ENCODE results near the gene ATG5.
"Not testable (repeated sequence)": the region's sequence is repeated elsewhere in the genome, so short reads cannot be mapped to it uniquely, and the experiment has no call there.

Gene ATG5

GRCh38 chr6:106309766-106310373 lies 15.7 kb downstream of the ATG5 start:
- DNase-seq: no peak

GRCh38 chr6:106308985-106309384 lies 16.6 kb downstream of the ATG5 start:
- no peak for DNase-seq

GRCh38 chr6:106305740-106306139 lies 19.8 kb downstream of the ATG5 start:
- no peak for DNase-seq

DNA sequence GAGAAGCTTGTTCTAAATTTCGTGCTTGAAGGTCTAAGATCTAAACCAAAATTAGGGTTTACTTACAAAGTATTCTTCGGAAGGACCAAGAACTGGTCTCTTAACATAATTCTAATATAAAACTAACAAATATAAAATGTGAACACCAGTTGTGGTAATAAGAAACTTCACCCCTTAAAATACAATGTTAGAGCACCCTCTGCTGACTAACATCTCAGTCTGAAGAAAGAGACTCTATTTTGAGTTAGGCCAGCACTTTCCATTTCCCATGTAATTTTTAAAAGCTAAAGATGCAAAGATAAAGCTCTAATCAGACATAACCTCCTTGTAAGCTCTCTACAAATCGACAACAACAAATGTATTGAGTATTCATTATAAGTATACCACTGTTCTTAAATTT lies 24.6 kb downstream of the ATG5 start:
- DNase-seq: peak in 1 of 5 donors; percentile 39

DNA sequence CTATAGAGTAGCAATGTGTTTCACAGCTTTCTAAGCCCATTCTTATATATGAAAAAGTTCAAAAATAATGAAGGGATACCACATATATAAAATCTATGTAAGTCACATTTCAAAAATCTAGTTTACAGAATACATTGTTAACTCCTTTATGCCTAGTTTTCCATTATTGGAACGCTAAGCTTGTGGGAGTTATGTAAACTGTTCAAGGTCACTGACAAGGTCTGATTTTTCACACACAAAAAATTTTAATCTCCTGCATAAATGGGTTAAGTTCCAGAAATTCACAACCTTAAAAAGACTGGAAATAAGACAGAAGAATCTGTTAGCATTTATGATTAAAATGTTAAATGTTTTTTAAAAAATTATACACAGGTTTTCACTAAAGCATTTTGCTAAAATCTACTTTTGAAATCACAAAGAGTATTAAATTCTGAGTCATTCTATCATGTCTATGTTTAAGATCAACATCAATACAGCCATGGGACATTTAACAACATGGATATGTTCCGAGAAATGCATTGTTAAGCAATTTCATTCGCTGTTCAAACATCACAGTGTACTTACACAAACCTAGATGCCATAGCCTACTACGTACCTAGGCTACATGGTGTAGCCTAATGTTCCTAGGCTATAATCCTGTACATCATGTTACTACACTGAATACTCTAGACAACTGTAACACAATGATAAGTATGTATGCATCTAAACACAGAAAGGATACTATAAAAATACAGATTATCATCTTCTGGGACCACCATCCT lies 25.4 kb downstream of the ATG5 start:
- no peak for DNase-seq

- no peak for DNase-seq
Measured at GRCh38 chr6:106293116-106293515, 32.4 kb downstream of the ATG5 start.

DNA sequence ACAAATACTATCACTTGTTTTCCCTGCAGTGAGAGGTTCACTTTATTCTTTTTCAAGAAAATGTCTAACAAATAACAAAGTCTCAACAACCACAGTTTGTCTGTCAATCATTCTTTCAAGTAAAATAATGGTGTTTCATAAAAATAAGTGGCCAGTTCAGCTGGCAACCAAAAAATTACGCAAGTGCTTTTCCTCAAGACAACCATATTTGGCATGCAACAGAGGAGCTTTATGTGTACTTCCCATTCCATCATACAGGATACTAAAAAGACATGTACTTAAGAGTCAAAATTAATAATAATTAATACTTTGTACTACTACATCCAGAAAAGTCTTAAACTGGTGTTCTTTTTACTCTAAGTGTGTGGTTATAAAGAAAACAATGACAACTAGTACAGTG lies 34.6 kb downstream of the ATG5 start:
- DNase-seq: no peak

DNA sequence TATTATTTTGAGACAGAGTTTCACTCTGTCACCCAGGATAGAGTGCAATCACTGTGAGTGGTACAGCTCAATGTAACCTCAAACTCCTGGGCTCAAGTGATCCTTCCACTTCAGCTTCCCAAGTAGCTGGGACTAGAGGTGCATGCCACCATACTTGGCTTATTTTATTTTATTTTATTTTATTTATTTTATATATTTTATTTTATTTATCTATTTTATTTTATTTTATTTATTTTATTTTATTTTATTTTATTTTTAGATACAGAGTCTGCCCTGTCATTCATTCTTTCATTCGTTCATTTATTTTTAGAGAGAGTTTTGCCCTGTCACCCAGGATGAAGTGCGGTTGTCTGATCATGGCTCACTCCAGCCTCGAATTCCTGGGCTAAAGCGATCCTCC lies 35.5 kb downstream of the ATG5 start:
- no peak for DNase-seq

GRCh38 chr6:106287215-106287614 lies 38.3 kb downstream of the ATG5 start:
- DNase-seq: no peak

DNA sequence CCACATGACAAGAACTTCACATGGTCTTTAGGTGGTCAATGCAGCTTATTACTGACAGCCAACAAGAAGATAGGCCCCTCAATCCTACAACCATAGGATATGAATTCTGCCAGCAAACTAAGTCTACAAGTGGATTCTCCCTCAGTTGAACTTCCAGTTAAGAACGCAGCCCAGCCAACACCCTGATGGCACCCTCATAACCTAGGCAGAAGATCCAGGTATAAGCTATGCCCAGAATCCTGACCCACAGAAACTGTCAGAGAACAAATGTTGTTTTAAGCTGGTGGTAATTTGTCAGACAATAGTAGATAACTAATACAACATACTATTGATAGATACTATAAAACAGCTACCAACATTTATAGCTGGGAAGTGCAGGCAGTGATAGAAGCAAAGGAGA lies 38.8 kb downstream of the ATG5 start:
- DNase-seq: no peak

GRCh38 chr6:106283481-106283880 lies 42.1 kb downstream of the ATG5 start:
- DNase-seq: no peak

GRCh38 chr6:106281661-106282060 lies 43.9 kb downstream of the ATG5 start:
- DNase-seq: peak in 1 of 5 donors; percentile 6

DNA sequence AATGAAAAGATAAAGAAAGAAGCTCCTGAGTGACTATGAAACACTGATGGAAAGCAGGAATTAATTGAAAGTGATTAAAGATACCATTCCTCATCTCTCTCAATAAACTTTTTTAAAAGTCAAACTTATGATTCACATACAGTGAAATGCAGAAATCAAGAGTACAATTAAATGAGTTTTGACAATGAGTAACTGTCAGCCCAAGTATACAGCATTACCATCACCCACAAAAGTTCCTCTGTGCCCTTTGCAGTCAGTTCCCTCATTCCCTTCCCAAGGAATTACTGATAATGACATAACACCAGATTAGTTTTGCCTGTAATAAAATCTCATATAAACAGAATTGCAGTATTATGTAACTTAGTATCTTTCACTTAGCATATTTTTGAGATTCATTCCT lies 44.5 kb downstream of the ATG5 start:
- DNase-seq: no peak

GRCh38 chr6:106279179-106279578 lies 46.4 kb downstream of the ATG5 start:
- DNase-seq: peak in 1 of 5 donors; percentile 16

DNA sequence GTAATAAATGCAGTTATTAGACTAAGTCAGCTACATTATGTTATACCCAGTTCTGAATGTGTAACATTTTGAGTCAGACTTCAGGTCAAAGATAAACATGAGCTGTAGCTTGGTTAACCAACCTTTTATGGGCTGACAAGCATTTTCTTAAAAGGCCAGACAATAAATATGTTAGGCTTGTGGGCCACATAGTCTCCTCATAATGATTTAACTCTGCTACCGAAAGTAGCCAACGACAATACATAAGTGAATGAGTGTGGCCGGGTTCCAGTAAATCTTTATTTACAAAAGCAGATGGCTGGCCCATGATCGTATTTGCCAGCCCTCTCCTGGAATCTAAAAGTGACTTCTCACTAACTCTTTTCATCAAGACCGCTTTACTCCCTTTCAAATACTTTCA lies 49.9 kb downstream of the ATG5 start:
- peak in 1 of 5 donors; percentile 50 for DNase-seq

DNA sequence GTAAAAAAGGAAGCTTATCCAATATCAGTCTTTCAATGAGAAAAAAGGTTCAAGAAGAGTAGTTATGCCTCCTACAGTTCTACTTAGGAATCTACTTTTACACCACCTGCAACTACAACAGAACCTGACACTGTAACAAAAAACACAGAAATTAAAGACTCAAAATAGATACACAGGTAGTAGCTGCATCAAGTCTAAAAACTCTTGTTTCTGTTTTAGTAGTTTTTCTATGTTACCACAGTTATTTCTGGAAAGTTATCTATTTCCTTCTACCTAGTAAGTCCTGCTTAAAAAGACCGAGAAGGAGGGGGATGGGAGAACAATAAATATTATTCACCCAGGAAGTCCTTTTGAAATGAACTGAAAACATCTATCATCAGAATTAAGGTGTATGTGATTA lies 52.5 kb downstream of the ATG5 start:
- DNase-seq: peak in 1 of 5 donors; percentile 19

DNA sequence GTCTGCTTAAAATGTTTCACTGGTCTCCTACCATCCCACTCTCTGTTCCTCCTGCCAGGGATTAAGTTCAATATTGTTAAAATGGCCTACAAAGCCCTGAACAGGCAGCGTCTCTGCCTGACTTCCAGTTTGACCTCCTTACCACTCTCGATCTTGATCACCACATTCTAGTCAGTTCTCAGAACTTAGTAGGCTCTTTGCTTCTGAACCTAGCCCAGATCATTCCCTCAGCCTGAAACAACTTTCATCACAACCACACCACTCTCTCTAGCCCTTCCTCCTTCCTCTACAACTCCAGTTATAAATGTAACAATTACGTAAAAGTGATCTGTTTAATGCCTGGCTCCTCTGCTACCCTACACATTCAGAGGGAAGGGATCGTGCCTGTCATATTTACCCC lies 53.3 kb downstream of the ATG5 start:
- peak in 1 of 5 donors; percentile 25 for DNase-seq

DNA sequence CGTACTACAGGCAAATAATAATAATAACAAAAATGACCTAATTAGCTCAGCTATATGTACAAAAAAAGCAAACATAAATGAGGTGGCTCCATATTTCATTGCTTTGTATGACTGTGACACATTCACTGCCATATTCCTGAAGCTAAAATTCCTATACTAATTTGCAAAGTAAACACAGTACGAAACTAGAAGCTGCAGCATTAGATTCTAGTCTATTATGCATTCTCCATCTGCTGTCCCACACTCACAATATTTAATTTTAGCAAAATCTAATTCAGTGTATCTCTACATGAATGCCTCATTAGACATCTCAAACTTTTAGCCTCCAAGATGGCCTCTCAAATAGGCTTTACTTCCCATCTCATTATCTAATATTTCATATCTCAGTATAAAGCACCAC lies 55.1 kb downstream of the ATG5 start:
- no peak for DNase-seq

GRCh38 chr6:106269268-106269919 lies 56.2 kb downstream of the ATG5 start:
- not testable (repeated sequence) for DNase-seq

DNA sequence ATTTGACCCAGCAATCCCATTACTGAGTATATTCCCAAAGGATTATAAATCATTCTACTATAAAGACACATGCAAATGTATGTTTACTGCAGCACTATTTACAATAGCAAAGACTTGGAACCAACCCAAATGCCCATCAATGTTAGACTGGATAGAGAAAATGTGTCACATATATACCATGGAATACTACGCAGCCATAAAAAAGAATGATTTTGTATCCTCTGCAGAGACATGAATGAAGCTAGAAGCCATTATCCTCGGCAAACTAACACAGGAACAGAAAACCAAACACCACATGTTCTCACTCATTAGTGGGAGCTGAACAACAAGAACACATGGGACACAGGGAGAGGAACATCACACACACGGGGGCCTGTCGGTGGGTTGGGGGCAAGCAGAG lies 57.1 kb downstream of the ATG5 start:
- DNase-seq: not testable (repeated sequence)

DNA sequence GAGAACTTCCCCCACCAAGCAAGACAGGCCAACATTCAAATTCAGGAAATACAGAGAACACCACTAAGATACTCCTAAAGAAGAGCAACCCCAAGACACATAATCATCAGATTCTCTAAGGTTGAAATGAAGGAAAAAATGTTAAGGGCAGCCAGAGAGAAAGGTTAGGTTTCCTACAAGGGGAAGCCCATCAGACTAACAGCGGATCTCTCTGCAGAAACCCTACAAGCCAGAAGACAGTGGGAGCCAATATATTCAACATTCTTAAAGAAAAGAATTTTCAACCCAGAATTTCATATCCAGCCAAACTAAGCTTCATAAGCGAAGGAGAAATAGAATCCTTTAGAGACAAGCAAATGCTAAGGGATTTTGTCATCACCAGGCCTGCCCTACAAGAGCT lies 61.1 kb downstream of the ATG5 start:
- DNase-seq: not testable (repeated sequence)

GRCh38 chr6:106259748-106260147 lies 65.8 kb downstream of the ATG5 start:
- not testable (repeated sequence) for DNase-seq

- no peak for DNase-seq
Measured at GRCh38 chr6:106258726-106259125, 66.8 kb downstream of the ATG5 start.

DNA sequence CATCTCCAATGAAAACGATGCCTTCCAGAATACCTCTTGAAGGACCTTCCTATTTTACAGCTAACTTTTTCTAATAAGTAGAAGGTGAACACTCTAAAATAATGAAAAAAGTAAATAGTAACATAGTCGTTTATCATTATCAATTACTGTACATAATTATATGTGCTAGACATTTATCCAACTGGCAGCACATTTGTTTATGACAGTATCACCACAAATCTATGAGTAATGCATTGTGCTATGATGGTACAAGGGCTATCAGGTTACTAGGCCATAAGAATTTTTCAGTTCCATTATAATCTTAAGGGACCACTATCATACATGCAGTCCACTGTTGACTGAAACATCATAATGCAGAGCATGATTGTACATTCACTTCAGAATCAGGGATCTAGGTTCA lies 68.4 kb downstream of the ATG5 start:
- no peak for DNase-seq

Data from T-helper 1 cell (primary cell).